GM19043 (cell line): ENCODE measurements around the gene PLCH1.

ENCODE experiments used
- ATAC-seq: cut with Tn5 transposase; IDR thresholded peaks from one replicate; pipeline ENCODE4 v1.9.1; 2021; ENCODE audit warnings: low read depth; ENCODE audit not compliant: unreplicated experiment

Gene PLCH1

DNA sequence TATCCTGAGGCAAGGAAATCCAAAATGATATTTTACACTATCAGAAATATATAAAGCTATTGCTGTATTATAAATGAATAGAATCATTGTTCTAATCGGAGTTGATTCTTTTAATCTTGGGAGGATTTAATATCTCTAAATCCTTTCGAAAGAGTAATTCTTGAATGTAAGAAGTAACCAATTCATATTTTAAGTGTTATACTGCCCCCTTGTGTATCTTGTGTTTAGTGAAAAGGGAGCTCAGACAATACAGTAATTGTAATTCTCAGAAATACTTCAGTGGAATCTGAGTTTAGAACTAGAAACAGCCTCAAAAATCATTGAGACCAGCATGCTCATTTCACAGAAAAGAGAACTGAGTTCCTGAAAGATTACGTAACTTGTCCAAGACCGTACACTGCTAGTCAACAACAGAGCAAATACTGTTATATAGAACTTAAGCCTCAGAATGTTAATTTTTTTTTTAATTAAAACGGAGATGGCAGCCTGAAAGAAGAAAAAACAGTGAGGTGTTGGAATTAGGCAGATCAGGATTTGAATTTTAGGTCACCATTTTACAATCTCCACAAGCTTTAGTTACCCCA lies 42.9 kb downstream of the PLCH1 start:
- ATAC-seq = peak; percentile 67

DNA sequence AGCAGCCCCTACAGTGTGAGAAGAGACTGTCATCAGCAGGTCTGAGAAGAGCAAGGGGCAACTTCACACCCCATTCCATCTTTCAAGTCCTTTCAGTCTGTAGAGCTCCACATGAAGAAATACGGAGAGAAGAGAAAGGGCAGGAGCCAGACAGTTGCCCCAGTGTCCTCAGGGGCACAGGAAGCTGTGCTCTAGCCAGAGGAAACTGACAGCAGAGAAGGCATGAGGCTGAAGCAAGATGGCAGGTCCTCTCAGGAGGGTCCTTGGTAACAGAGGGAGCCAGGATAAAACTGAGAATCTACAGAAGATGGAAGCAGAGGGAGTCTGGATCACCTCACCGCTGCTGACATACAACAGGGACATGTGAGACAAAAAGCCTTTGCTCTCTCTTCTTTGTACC lies 47.3 kb downstream of the PLCH1 start:
- no peak for ATAC-seq

DNA sequence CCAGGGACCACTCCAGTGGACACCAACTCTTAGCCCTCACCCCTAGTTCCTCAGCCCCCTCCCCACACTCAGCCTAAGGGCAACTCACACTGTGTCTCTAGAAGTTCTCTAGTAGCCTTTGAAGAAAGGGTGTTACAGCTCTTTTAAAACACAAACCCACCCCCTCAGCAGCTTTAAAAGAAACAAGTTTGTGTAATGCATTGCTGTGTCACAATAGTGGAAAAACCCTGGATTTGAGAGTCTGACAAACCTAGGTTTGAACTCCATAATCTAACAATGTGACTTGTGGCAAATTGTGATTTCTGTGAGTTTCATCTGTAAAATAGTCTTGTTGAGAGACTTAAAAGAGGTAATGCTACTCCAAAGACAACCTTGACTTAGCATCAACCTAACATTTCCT lies 54.0 kb downstream of the PLCH1 start:
- ATAC-seq = no peak

DNA sequence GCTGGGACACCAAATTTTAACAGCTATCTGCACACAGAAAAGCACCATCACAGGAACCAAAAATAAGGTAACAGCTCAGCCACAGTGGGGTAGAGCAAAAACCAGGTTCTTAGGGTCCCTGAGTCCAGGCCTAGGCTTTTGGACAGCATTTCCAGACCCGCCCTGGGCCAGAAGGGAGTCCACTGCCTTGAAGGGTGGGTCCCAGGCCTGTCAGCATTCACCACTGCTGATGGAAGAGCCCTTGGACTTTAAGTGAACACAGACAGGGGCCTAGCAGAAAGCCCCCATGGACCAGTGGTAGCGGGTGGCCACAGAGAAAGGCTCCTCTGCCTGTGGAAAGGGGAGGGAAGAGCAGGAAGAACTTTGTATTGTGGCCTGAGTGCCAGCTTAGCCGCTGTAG lies 56.4 kb downstream of the PLCH1 start:
- ATAC-seq = no peak

DNA sequence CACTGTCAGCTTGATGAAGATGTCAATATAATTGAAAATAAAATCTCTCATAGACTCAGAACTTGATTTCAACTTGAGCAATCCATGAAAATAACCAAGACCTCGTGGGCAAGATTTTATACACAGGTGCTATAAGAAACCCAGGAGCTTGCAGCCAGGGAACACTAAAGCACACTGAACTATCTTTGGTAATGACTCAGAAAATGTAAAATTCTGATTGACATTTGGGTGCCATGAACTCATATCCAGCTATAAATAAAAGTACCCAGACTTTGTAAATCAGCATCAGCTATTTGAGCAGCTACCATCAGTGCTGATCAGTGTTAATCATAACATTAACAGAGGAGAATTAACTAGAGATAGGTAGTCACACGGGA lies 61.5 kb downstream of the PLCH1 start:
- no peak for ATAC-seq

DNA sequence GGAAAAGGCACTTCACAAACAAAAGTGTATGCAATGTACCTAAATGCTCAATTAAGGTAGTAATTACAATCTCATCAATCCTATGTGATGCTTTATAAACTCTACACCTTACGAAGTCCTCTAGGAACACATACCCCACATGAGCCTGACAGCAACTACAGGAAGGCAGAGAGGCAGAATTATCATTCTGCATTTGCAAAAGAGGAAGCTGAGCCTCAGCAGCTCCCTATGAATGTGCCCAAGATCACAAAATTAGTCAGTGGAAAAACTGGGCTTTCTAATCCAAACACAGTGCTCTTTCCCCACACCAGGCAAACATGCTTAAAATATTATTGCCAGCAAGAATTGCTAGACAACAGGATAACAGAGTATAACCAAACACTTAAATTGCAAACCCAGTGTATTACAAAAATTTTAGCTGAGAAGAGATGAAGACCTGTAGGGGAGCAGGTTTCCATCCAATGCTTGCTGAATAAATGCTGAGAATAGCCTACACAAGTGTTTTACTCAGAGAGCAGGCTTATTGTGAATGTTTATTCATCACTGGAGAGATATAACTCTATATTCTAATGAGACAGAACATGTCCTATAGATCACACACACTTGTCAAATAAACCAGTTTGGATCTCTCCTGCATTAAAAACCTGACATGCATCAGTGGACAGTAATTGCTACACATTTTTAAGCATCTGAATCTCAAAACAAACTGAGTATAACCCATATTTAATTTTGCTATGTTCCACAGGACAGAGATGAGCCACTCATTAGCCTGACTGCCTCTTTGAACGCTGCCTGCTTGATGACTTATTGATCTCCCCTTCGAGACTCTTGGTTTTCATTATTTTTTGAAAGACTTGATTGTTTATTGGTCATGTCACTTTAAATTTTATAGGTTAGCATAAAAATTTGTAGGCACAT lies 62.2 kb downstream of the PLCH1 start:
- no peak for ATAC-seq

DNA sequence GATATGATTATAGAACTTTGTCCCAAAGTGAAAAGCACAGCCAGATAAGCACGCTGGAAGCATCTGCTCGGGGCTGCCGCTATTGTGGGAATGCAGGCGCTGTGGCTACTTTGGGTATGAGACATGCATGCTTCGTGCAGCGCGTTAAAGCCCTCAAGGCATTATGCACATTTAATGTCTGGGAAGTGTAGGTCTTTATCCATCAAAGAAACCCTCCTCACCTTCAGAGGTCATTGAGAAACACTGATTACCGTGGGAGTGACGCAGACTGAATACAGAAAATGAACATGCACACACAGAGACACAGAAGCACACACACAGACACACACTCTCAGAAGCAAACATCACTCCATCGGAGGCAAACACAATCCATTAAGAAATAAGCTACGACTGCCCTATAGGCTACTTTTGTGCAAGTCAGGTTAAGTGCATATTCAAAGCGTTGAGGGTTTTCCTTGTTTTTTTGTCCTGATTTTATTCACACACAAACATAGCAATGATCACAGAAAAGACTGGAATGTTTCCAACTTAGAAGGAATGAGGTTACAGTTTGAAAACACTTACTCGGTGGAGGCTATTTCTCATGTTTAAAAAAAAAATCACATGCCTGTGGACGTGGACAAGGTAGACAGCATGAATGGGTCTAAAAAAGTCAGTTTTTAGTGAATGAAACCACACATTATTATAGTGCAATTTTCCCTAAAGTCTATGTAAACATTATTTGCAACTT lies 68.5 kb downstream of the PLCH1 start:
- no peak for ATAC-seq

DNA sequence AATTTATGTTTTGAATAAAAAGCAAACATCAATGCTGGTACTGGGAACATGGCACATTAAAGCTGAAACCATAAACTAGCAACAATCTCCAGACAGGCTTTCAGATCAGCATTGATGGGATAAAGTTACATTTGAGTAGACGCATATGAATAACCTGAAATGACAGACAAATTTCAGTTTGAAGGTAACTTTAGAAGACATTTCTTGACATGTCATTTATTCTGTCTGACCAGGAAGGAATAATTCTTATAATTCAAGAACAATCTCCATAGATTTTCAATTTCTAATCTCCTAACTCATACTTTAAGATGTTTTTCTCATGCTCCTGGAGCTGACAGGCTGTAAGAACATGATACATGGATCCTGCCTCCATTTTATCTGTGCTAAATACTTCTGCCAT lies 69.8 kb downstream of the PLCH1 start:
- ATAC-seq = no peak

DNA sequence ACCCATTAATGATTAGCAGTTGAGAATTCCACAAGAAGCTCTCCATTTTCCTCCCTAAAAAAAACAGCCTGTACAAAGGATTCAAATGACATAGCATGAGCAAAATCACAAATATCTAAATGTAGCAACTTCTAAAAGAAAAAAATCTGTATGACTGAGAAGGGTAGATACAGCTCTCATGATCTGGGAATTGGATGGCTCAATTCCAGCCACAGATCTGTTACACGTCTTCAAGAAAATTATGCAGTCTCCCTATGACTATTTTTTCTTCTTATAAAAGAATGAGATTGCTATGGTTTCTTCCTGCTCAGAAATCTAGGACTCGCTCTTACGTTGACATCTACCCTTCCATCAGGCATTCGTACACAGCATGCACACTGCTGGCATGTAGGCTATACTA lies 71.5 kb downstream of the PLCH1 start:
- no peak for ATAC-seq

DNA sequence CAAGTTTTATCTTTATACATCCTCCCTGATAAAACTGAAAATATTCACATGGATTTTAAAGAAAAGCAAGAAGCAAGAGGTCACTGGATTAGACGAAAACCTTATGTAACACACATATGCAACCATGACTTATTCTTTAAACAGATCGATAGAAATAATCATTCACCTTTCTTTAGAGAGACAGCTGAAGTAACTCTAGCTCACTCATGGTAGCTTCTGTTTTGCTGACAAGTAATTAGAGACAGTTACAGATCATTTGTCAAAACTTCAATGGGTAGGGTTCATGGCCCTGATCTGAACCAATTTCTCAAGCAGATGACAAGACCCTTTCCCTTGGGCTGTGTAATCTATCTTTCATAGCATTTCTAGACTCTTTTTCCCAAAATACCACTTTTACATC lies 74.5 kb downstream of the PLCH1 start:
- no peak for ATAC-seq

DNA sequence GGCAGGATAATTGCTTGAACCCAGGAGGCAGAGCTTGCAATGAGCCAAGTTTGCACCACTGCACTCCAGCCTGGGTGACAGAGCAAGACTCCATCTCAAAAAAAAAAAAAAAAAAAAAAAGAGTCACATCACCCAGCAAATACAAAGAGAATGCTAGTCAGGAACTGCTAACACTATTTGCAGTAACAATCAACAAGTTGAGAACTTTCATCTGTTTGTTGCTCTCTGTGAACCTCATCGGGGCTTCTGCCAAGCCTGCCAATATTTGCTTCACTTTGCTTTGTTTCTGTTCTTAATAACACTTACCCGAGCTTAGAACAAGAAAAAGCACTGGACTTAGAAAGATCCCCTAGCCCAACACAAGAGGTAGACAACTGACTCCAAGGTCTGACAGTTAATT lies 76.9 kb downstream of the PLCH1 start:
- ATAC-seq = no peak

DNA sequence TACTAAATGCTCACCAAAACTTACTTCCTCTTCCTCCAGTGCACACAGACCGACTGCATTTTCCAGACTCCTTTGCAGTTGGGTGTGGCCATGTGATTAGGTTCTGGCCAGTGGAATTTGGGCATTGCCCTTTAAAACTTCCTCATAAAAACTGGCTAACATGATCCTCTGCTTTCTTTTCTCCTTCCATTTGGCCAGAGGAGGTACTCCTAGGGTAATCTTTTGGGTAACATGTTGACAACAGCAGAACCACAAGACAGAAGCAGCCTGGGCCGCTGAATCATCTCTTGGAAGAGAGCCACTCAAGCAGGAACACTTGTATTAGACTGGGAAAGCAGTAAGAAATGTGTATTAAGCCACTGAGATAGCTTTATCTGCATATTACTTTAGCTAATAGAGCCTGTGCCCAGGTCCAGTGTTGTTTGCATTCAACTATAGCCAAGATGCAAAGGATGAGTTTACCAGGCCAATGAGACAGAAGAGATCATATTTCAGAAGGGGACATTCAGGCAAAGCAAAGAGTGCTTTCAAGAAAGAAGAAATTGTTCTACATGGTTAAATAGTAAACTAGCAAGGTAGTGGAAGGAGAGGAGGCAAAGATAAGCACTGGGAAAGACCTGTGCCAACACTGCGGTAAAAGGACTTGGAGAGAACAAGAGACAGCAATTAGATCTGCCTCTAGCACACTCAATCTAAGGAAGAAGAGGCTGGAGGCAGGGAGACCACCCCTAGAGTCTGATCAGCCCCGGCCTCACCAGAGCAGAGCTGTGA lies 79.8 kb downstream of the PLCH1 start:
- no peak for ATAC-seq

DNA sequence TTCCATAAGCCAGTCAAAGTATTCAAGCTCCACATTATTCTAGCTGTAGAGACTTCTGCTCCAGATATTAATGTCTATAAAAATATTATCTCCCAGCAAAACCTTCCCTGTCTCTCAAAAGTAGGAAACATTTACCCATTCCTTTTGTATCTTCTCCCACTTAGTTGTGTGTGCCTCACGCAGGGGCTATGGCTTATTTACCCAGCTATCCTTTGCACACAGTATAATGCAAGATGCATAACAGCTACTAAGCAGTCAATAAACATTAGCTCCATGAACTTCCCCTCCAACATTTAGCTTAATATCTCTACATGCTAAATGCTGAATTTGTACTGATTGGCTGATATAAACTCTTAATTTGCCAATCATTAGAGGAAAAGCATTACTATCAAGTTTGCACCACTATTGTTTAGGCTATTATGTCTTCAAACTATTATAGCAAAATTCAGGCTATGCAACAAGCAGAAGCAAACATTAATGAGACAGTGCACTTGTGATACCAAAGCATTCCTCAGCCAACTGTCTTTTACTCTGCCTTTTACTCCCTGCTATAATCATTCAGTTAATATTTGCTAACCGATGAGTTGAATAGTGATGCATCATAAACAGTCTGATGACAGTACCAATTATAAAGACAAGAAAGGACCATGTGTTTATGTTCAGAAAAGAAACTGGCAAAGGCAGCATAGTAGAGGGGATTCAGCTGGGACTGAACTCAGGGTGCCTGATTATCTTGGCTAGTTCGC lies 81.2 kb downstream of the PLCH1 start:
- ATAC-seq = no peak

DNA sequence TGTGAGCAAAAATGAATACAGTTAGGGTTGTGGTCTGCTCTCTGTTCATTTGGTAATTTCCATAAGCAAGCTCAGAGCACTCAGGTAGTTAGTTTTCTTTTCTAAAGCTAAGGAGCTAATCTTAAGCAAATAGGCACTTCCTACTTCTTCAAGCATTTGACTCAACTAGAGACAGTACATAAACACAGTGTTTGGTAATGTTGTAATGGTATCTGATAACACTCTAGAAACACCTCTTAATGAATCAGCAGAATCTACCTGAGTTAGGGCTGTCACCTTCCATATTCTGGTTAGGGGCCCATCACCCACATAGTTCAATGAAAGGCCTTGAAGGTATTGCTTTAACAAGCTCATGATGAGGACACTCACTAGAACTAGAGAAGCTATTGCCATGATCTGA lies 83.1 kb downstream of the PLCH1 start:
- no peak for ATAC-seq

DNA sequence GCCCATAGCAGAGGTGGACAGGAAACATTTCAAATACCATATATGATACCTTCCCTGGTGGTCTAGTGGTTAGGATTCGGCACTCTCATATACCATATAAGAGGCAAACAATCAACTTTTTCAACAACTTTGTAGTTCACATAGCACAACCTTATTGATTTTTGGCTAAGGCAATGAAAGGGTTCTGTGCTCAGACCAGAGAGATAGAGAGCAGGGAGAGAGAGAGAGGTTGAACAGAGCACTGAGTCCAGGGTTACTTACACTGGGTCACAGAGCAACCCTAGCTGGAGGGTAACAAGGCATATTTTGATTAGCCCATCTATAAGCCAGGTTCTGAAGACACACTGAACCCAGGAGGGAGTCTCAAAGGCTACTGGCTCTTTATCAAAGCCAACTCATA lies 83.8 kb downstream of the PLCH1 start:
- no peak for ATAC-seq

DNA sequence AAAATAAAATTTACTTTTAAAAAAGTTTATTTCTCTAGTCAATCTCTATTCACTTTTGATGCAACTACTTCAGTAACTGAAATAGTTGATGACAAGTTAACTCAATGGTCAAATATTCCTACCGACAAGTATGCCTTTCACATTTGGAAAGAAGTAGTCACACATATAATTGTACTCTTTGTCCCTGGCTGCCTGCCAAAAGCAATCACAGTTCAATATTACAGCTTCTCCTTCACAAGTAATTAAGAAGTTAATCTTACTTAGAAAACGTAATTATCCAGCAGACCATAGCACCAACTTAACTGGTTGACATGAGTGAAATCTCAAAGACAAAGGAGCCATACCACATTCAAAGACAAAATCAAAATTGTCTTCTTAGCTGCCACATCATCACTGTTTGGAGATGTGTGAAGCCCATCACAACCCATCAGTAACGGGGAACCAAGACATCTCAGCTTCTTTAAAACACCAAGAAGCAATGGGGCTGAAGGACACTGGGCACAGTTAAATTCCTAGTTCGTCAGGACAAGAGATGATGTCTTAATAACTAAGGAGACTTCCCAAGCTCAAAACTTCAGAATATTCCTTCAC lies 86.1 kb downstream of the PLCH1 start:
- ATAC-seq = no peak

DNA sequence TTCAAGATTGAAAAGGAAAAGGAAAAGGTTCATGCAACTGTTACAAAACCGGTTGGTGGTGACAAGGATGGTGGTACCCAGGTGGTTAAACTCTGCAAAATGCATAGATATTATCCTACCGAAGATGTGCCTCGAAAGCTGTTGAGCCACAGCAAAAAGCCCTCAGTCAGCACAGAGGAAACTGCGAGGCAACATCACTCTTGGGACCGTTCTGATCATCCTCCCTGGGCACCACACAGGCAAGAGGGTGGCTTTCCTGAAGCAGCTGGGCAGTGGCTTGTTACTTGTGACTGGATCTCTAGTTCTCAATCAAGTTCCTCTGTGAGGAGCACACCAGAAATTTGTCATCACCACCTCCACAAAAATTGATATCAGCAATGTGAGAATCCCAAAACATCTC lies 86.9 kb downstream of the PLCH1 start:
- ATAC-seq = no peak

DNA sequence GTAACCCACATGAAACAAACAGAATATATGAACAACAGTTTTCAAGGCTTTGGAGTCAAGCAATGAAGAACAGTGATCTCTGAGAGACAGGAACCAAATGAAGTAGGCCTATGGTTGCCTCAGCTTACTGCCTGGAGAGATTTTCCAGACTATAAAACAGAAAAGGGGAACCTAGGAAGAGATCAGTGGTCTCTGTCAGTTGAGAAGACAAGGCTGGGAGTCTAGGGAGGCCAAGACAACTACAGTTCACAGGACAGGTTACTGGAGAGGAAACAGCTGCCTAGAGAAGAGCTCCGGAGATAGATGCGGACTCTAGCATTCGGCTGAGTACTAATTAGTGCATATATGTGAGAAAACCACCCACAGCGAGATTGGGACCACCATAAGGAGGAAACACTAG lies 87.7 kb downstream of the PLCH1 start:
- no peak for ATAC-seq

DNA sequence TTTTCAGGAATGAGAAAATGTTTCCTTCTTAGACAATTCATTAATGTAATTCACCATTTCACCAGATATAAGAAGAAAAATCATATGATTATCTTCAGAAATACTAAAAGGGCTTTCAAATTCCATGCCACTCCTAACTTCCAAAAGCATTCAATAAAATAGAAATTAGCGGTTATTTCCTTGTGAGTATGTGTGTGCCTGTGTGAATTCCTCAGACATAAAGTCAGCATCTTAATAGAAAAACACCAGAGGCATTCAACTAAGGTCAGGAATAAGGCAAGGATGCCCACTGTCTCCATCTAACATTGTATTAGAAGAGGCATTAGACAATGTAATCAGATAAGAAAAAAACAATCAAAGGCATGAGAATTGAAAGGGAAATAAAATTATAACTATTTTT lies 88.4 kb downstream of the PLCH1 start:
- no peak for ATAC-seq
